ENCODE results near the gene OPHN1.
A peak's percentile ranks its signal among the peaks of the same experiment; 100 is the strongest.
"Not testable (repeated sequence)": the region's sequence is repeated elsewhere in the genome, so short reads cannot be mapped to it uniquely, and the experiment has no call there.

The OPHN1 gene

GRCh38 chrX:68146054-68146453, 287.2 kb downstream of the OPHN1 start:
- DNase-seq: no peak

DNA sequence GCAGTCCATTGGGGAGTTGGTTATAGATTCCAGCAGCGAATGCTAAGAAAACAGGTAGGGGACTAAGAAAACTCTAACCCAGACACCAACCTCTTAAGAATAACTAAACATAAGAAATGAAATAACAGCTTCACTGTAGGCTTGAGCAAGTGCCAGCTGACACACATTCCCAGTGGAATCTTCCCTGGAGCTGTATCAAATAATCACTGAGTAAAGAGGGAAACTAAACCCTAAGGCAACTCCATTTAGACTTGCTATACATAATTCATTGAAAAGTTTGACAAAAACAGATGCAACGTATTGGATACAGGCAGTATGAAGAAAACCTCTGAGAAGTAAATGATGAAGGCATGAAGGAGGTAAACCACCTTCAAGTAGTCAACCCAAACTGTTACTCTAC, 293.5 kb downstream of the OPHN1 start:
- no peak for DNase-seq

- DNase-seq: no peak
These were observed 300.1 kb downstream of the OPHN1 start for GRCh38 chrX:68133181-68133580.

- no peak for DNase-seq
These were observed 300.5 kb downstream of the OPHN1 start for GRCh38 chrX:68132749-68133148.

DNA sequence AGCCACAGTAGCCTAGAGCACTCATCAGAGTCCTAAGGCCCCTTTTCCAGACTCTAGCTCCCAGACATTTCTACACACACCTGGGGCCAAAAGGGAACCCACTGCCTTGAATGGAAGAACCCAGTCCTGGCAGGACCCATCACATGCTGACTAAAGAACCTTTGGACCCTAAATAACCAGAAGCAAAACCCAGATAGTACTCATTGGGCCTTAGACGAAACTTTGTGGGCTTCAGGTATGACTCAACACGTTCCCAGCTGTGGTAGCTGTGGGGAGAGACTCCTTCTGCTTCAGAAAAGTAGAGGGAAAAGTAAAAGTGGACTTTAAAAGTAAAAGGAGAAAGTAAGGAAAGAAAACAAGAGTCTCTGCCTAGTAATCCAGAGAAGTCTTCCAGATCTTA, 311.5 kb downstream of the OPHN1 start:
- DNase-seq: no peak

DNA sequence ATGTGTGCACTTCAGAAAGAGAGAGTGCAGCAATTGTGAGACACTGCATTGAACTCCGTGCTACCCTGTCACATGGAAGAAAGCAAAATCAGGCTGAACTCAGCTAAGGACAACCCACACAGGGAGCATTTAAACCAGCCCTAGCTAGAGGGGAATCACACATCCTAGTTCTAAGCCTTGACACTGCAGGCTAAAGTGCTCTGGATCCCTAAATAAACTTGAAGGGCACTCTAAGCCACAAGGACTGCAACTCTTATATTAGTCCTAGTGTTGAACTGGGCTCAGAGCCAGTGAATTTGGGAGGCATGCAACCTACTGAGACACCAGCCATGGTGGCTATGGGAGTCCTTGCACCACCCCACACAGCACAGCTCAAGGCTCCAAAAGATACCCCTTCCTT, 311.9 kb downstream of the OPHN1 start:
- no peak for DNase-seq

GRCh38 chrX:68115371-68115770, 317.9 kb downstream of the OPHN1 start:
- no peak for DNase-seq

GRCh38 chrX:68114573-68115129, 318.6 kb downstream of the OPHN1 start:
- DNase-seq: peak; percentile 72

DNA sequence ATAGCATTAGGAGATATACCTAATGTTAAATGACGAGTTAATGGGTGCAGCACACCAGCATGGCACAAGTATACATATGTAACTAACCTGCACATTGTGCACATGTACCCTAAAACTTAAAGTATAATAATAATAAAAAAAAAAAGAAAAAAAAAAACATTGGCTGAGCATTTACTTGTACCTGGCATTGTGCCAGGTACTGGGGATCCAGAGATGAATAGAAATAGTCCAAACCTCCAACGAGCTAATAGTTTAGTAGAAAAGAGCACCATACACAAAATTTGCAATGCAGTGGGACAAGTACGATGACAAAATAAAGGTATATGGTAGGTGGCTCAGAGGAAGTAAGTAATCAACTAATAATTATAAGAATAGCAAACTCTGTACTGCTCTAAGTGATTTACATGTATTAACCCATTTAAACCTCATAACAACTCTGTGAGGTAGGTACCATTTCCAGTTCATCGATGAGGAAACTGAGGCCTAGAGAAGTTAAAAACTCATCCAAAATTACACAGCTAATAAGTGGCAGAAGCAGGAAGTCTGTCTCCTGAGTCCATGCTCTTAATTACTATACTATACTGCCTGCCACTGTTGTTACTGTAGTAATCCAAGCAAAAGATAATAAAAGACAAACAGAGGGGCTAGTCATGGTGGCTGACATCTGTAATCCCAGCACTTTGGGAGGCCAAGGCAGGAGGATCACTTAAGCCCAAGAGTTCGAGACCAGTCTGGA, 319.3 kb downstream of the OPHN1 start:
- DNase-seq: no peak

- DNase-seq: no peak
These were observed 321.0 kb downstream of the OPHN1 start for GRCh38 chrX:68112321-68112720.

GRCh38 chrX:68109162-68109561, 324.1 kb downstream of the OPHN1 start:
- no peak for DNase-seq

DNA sequence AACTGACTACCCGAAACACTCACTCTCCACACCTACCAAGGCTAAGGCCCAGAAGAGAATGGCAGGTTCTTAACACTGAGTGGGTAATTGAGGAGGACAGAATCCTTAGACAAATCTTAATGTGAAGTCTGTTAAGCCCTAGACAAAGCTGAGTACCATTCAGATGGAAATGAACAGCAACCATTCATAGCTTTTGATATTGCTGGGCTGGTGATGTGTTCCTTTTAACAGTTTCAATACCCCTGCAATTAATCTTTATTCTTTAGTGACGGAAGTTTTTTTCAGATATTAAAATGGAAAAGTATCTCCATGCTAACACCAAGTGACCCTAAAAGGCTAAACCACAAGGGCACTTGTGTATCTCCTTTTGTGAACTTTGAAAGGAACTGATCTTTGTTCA, 334.9 kb downstream of the OPHN1 start:
- DNase-seq: no peak

DNA sequence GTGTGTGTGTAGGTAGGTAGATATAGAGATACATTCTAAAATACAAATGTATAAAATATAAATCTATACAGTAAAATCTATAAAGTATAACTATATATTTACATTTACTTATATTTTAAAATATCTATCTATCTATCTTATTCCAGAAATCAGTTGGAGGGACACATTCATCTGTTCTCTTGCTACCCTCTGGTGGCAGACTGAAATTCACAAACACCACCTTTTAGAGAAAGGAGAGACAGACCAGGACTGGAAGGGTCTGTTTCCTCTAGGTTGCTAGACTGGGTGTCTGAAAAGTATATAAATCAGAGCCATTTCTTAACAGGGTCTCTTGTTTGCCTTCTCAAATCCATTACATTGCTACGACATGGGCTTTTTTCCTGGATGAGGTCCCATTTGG, 343.0 kb downstream of the OPHN1 start:
- no peak for DNase-seq

- DNase-seq: no peak
These were observed 345.8 kb downstream of the OPHN1 start for GRCh38 chrX:68087526-68087925.

DNA sequence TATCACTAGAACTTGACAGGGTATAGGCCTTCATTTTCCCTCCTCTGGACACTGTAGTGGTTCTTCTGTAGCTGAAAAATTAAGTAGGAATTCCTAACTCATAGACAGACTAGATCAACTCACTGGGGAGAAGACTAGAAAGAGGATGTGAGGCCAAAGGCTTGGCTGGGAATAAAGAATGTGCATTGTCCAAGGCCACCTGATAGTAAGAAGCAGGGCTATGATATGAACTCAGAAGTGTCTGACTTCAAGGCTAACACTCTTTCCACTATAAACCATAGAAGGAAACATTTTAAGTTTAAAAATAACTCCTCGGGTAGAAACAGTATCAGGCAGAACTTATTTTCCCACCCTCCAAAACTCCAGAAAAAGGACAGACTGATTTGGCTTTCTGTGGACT, 346.6 kb downstream of the OPHN1 start:
- DNase-seq: no peak

GRCh38 chrX:68084765-68085164, 348.5 kb downstream of the OPHN1 start:
- DNase-seq: peak; percentile 38

DNA sequence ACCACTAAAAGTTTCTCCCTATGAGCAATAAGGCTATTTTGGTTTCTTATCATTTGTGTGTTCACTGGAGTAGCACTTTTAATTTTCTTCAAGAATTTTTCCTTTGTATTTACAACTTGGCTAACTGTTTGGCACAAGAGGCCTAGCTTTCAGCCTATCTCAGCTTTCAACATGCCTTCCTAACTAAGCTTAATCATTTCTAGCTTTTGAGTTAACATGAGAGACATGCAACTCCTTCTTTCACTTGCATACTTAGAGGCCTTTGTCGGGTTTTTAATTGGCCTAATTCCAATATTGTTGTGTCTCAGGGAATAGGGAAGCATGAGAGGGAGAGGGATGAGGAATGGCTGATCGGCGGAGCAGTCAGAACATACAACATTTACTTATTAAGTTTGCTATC, 349.8 kb downstream of the OPHN1 start:
- no peak for DNase-seq

GRCh38 chrX:68079961-68080360, 353.3 kb downstream of the OPHN1 start:
- no peak for DNase-seq

DNA sequence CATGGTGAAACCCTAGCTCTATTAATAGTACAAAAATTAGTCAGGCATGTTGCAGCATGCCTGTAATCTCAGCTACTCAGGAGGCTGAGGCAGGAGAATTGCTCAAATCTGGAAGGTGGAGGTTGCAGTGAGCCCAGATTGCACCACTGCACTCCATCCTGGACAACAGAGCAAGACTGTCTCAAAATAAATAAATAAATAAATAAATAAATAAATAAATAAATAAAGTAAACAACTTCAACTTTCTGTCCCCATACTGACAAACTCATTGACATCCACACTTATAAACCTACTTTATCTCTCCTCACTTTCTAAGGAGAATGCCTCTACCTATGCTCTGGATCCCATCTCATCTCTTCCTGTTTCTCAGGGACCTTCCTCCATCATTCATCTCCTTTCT, 354.5 kb downstream of the OPHN1 start:
- DNase-seq: not testable (repeated sequence)

- no peak for DNase-seq
These were observed 355.9 kb downstream of the OPHN1 start for GRCh38 chrX:68077378-68077777.

DNA sequence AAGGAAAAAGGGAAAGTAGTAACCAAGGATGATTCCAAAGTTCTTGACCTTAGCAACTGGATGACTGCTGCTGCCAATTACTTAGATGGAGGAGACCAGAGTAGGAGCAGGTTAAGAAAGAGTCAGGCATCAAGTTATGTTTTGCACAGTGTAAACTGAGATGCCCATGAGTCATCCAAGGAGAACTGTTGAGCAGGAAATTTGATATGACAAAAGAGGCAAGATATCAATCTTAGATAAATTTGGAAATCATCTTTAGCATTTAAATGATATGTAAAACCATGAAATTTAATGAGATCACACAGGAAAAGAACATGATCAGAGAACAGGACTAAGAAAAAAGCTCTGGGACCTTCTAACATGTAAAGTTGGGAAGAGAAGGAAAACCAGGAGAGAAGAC, 361.3 kb downstream of the OPHN1 start:
- DNase-seq: no peak

GRCh38 chrX:68070119-68070518, 363.2 kb downstream of the OPHN1 start:
- not testable (repeated sequence) for DNase-seq

DNA sequence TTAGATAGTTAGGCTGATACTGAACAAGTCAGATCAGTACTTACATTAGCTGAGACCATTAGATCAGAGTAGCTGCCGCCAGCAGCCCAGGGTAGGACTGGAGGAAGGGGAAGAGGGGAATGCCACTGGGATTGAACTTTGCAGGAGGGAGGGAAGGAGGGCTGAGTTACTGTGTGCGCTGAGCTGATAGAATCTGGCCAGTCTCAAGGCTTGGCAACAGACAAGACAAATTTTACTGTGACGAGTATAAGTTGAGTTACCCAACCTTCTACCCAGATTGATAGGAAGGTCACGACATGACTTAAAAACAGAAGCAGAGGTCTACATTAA, 372.1 kb downstream of the OPHN1 start:
- DNase-seq: no peak

GRCh38 chrX:68060506-68061205, 372.6 kb downstream of the OPHN1 start:
- DNase-seq: no peak

GRCh38 chrX:68059469-68059868, 373.8 kb downstream of the OPHN1 start:
- DNase-seq: no peak

Measured in GF-D8 (cell line).